Vagina (tissue), 2 donors: ENCODE measurements around the gene ADAMTS2.

Source experiments
- POLR2AphosphoS5 ChIP-seq, 2 donors: sonication (generic); formaldehyde crosslinking; IDR thresholded peaks; one replicate each; pipeline ENCODE4 v1.9.0; 2017; ENCODE audit warnings: antibody characterized with exemption in 2 of 2, mild to moderate bottlenecking in 2 of 2, low read depth in 1 of 2; ENCODE audit not compliant: insufficient read depth in 1 of 2
- TF ChIP-seq, protein P1 (sequence below), 3 experiments: fragments of 450-650 bp in 2 of 3; fragments of 200-600 bp in 1 of 3; sonication (generic) in 1 of 3; IDR thresholded peaks; one replicate each; pipeline ENCODE4 v1.5.1; 2017 to 2019; ENCODE audit warnings: antibody characterized with exemption in 3 of 3, mild to moderate bottlenecking in 2 of 3, moderate library complexity in 2 of 3

DNA sequence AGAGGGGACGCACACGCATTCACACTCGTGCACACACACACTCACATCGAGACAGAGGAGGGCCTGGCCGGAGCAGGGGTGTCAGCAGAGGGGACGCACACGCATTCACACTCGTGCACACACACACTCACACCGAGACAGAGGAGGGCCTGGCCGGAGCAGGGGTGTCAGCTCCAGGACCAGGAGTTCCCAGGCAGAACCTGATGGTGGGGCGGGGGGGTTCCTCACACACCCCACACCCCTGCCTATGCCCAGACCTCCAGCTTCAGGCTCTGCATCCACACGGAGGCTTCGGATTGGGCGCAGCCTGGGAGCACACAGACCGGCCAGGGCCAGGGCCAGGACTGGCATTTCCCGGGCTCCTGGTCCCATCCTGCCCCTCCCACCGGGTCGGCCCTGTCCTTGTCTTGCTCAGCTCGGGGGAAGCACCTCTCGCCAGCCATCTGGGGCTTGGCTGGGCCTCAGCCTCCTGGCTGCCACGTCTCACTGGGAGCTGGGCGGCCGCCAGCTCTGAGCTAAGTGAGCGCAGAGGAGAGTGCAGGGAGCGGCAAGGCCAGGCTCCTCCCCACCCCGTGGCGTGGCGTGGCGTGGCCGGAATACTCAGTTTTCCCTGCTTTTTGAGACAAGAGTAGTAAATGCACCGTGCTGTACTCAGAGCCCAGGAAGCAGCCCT is 31.3 kb downstream of the ADAMTS2 start:
- TF ChIP-seq, protein P1, sequence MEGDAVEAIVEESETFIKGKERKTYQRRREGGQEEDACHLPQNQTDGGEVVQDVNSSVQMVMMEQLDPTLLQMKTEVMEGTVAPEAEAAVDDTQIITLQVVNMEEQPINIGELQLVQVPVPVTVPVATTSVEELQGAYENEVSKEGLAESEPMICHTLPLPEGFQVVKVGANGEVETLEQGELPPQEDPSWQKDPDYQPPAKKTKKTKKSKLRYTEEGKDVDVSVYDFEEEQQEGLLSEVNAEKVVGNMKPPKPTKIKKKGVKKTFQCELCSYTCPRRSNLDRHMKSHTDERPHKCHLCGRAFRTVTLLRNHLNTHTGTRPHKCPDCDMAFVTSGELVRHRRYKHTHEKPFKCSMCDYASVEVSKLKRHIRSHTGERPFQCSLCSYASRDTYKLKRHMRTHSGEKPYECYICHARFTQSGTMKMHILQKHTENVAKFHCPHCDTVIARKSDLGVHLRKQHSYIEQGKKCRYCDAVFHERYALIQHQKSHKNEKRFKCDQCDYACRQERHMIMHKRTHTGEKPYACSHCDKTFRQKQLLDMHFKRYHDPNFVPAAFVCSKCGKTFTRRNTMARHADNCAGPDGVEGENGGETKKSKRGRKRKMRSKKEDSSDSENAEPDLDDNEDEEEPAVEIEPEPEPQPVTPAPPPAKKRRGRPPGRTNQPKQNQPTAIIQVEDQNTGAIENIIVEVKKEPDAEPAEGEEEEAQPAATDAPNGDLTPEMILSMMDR (IDR thresholded peaks at IDR 0.05): no peak
- peak; percentile 59 to 76 for TF ChIP-seq POLR2AphosphoS5 (IDR thresholded peaks at IDR 0.05; ENCODE audit: insufficient read depth in 1 of 2, low read depth in 1 of 2)
